LNCaP clone FGC (cell line): ENCODE measurements around the gene RAB25.
"Not testable (repeated sequence)": the region's sequence is repeated elsewhere in the genome, so short reads cannot be mapped to it uniquely, and the experiment has no call there.

Experiments
- DNase-seq: peaks from one replicate; pipeline ENCODE4 v3.0.0-alpha.2; 2011; ENCODE audit warnings: low read depth
- H3K4me3 ChIP-seq: 2 replicates; pipeline ENCODE4 v1.5.1; 2011; ENCODE audit warnings: mild to moderate bottlenecking, low read depth, low read length, control low read depth
- TF ChIP-seq, protein P1 (sequence below): IDR thresholded peaks from 2 replicates; pipeline ENCODE4 v1.5.1; 2012; ENCODE audit warnings: mild to moderate bottlenecking; ENCODE audit not compliant: control insufficient read depth, insufficient read depth; ENCODE audit errors: extremely low read depth

Gene RAB25

DNA sequence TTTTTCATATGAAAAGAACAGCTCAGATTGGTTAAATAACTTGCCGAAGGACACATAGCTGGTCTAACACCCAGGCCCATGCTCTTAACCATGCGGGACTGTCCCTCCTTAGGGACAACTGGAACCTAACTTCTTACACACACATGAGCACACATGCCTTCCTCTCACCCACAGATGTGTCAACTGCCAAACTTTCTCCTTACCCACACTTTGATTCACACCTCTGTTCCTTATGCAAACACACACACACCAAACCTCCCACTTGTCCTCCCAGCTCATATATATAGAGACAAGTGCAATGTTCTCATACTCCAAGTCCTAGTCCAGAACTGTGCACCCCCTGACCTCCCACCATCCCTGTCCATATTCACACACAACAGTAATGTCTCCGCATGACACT lies 4.3 kb downstream of the RAB25 start:
- no peak for DNase-seq
- TF ChIP-seq, protein P1, sequence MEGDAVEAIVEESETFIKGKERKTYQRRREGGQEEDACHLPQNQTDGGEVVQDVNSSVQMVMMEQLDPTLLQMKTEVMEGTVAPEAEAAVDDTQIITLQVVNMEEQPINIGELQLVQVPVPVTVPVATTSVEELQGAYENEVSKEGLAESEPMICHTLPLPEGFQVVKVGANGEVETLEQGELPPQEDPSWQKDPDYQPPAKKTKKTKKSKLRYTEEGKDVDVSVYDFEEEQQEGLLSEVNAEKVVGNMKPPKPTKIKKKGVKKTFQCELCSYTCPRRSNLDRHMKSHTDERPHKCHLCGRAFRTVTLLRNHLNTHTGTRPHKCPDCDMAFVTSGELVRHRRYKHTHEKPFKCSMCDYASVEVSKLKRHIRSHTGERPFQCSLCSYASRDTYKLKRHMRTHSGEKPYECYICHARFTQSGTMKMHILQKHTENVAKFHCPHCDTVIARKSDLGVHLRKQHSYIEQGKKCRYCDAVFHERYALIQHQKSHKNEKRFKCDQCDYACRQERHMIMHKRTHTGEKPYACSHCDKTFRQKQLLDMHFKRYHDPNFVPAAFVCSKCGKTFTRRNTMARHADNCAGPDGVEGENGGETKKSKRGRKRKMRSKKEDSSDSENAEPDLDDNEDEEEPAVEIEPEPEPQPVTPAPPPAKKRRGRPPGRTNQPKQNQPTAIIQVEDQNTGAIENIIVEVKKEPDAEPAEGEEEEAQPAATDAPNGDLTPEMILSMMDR: no peak
- H3K4me3 ChIP-seq: no peak overlapping the region

DNA sequence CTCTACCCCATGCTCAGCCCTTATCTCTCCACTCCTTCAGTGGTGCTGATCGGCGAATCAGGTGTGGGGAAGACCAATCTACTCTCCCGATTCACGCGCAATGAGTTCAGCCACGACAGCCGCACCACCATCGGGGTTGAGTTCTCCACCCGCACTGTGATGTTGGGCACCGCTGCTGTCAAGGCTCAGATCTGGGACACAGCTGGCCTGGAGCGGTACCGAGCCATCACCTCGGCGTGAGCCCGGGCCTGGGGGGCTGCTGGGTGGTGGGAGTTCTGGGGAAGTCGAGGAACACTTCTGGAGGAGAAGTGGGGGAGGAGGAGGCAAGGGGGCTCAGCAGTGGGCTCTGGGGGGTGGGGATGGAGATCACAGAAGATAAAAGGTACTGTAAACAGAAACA lies 4.9 kb downstream of the RAB25 start:
- TF ChIP-seq, protein P1: no peak
- DNase-seq: no peak
- H3K4me3 ChIP-seq: no peak overlapping the region

DNA sequence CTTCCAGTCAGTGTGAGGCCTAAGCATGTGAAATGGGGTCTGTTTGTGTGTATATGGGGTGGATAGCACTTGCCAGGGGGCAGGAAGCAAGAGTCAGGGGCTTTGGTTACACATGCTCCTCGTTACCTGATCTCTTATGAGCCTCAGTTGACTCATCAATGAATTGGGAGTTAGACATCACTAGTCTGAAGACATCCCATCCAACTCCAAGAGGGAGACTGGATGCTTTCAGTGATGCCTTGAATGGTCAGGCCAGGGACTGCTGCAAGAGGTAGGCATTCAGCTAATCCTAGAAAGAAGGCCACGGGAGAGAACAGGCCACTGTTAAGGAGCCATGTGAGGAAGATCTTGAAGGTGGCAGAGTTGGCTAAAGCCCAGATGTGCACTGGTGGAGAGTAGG lies 6.3 kb downstream of the RAB25 start:
- TF ChIP-seq, protein P1: no peak
- DNase-seq: no peak
- H3K4me3 ChIP-seq: no peak overlapping the region

DNA sequence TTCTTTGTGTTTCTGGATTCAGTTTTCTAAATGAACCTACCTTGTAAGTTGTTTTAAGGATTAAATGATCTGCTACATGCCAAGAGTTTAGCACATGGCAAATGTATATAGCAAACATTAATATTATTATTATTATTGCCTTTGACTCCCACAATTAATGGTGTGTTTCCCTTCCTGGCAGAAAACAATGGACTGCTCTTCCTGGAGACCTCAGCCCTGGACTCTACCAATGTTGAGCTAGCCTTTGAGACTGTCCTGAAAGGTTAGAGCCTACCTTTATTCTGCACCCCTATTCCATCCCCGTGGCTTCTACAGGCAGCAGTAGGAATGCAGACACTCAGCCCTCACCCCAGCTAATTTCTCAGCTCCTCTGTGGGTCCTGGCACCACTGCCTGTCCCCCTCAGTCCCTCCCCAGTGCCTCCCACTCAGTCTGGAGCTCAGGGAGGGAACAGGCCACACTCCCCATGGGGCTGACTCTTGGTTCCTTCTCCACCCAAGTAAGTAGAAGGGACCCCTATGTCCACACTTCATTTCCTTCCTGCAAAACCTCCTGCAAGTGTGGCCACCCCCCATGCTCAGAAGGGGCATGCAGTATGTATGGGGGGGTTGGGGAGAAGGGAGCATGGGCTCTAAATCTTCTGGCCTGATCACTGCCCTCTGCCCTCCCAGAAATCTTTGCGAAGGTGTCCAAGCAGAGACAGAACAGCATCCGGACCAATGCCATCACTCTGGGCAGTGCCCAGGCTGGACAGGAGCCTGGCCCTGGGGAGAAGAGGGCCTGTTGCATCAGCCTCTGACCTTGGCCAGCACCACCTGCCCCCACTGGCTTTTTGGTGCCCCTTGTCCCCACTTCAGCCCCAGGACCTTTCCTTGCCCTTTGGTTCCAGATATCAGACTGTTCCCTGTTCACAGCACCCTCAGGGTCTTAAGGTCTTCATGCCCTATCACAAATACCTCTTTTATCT lies 8.8 kb downstream of the RAB25 start:
- no peak overlapping the region for H3K4me3 ChIP-seq
- TF ChIP-seq, protein P1: no peak
- DNase-seq: no peak

DNA sequence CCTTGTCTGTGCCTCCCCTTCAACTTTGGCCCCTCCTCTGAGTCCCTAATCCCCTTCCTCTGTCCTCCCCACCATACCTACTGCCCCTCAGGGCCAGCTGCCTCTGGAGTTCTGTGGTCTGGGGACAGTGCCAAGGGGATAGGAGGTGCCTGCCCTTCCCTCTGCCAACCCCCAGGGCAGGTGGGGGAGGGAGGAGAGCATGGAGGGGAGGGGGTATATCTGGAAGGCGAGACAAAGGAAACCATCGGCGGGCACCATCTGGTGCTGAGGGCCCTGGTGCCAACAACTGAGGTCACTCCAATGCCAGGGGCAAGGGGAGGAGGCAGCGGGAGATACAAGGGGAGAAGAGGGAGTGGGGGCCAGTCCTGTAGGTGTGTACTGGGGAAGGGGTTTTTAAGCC lies 9.6 kb downstream of the RAB25 start:
- DNase-seq: no peak
- TF ChIP-seq, protein P1: no peak
- H3K4me3 ChIP-seq: no peak overlapping the region

DNA sequence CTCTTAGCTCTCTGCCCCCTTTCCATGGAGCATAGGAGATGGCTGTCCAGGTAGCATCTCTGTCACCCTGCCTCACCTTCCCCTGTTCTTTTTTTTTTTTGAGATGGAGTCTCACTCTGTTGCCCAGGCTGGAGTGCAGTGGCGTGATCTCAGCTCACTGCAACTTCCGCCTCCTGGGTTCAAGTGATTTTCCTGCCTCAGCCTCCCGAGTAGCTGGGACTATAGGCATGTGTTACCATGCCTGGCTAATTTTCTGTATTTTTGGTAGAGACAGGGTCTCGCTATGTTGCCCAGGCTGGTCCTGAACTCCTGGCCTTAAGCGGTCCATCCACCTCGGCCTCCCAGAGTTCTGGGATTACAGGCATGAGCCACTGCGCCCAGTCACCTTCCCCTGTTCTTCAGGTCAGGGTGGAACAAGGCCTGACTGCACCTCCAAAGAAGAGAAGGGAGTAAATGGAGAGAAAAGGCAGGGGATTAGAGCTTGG lies 10.4 kb downstream of the RAB25 start:
- not testable (repeated sequence) for H3K4me3 ChIP-seq, DNase-seq

DNA sequence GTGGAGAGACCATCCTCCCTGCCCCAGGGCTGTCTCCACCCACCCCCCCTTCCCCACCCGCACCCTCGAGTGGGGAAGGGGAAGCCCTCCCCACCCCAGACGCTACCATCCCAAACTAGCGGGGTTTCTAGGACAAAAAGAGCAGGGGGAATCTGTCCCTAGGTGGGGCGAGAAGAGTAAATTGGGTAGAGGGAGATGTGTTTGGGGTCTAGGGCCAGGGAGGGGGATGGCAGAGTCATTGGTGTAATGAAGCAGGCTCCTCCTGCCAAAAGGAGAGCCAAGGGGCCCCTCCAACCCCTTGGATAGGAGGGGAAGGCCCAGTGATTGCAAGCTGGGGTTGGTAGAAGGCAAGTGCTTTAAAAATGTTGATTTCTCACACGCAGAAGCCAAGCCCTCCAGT lies 11.3 kb downstream of the RAB25 start:
- H3K4me3 ChIP-seq: no peak overlapping the region
- no peak for DNase-seq
- TF ChIP-seq, protein P1: no peak
